HL-60 (cell line): Measurements from ENCODE around the gene COL4A2.
"Not testable (repeated sequence)": the region's sequence is repeated elsewhere in the genome, so short reads cannot be mapped to it uniquely, and the experiment has no call there.

Experiments used
- DNase-seq, 2 experiments: peaks; one replicate each; pipeline ENCODE4 v3.0.0-alpha.2; 2010 to 2020; ENCODE audit warnings: low read depth in 1 of 2, low spot score in 1 of 2
- H3K27ac ChIP-seq: fragments of 250-450 bp; sonication (Bioruptor Pico); replicated peaks from 2 replicates; pipeline ENCODE4 v1.5.1; 2020; ENCODE audit warnings: mild to moderate bottlenecking, moderate library complexity
- H3K27me3 ChIP-seq: fragments of 250-450 bp; sonication (Bioruptor Pico); 2 replicates; pipeline ENCODE4 v1.5.1; 2021; ENCODE audit warnings: mild to moderate bottlenecking, moderate library complexity; ENCODE audit not compliant: insufficient read depth, poor library complexity, severe bottlenecking
- H3K4me3 ChIP-seq: replicated peaks from 2 replicates; pipeline ENCODE4 v1.5.1; 2011; ENCODE audit warnings: mild to moderate bottlenecking, control low read depth, low read length; ENCODE audit not compliant: insufficient read depth
- GABPA ChIP-seq: IDR thresholded peaks from 2 replicates; pipeline ENCODE4 v1.6.1; 2012; ENCODE audit warnings: low read depth
- POLR2AphosphoS5 ChIP-seq: IDR thresholded peaks from 2 replicates; pipeline ENCODE4 v1.6.1; 2012; ENCODE audit warnings: low read depth
- SPI1 ChIP-seq: IDR thresholded peaks from 2 replicates; pipeline ENCODE4 v1.6.1; 2012; ENCODE audit warnings: low read depth, mild to moderate bottlenecking, borderline replicate concordance
- TF ChIP-seq, protein P1 (sequence below): IDR thresholded peaks from 2 replicates; pipeline ENCODE4 v1.6.1; 2012; ENCODE audit warnings: low read depth; ENCODE audit not compliant: insufficient replicate concordance
- TF ChIP-seq, protein P2 (sequence below): IDR thresholded peaks from one replicate; pipeline ENCODE4 v1.5.1; 2011; ENCODE audit warnings: low read length, control low read depth, inconsistent platforms; ENCODE audit not compliant: insufficient read depth

Gene COL4A2

DNA sequence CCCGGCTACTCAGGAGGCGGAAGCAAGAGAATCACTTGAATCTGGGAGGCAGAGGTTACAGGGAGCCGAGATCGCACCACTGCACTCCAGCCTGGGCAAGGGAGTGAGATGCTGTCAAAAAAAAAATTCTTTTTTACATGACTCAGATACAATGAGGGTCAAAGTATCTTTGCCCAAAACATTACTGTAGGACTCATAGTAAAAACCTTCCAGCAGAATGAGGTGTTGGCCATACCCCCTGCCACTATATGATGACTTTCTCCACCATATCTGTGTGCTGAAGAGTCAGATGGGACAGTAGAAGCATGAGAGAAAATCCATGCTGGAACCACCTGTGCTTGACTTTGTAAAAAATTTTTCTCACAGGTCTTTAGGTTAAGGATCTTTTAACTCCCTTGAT is 86.7 kb downstream of the COL4A2 start:
- DNase-seq = no peak
- no peak overlapping the region for H3K4me3 ChIP-seq
- no peak overlapping the region for H3K27ac ChIP-seq
- peaks cover 10% of the 10 kb centered on the region for H3K27me3 ChIP-seq
- no peak for TF ChIP-seq POLR2AphosphoS5
- no peak for TF ChIP-seq SPI1
- TF ChIP-seq, protein P1, sequence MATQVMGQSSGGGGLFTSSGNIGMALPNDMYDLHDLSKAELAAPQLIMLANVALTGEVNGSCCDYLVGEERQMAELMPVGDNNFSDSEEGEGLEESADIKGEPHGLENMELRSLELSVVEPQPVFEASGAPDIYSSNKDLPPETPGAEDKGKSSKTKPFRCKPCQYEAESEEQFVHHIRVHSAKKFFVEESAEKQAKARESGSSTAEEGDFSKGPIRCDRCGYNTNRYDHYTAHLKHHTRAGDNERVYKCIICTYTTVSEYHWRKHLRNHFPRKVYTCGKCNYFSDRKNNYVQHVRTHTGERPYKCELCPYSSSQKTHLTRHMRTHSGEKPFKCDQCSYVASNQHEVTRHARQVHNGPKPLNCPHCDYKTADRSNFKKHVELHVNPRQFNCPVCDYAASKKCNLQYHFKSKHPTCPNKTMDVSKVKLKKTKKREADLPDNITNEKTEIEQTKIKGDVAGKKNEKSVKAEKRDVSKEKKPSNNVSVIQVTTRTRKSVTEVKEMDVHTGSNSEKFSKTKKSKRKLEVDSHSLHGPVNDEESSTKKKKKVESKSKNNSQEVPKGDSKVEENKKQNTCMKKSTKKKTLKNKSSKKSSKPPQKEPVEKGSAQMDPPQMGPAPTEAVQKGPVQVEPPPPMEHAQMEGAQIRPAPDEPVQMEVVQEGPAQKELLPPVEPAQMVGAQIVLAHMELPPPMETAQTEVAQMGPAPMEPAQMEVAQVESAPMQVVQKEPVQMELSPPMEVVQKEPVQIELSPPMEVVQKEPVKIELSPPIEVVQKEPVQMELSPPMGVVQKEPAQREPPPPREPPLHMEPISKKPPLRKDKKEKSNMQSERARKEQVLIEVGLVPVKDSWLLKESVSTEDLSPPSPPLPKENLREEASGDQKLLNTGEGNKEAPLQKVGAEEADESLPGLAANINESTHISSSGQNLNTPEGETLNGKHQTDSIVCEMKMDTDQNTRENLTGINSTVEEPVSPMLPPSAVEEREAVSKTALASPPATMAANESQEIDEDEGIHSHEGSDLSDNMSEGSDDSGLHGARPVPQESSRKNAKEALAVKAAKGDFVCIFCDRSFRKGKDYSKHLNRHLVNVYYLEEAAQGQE = no peak
- TF ChIP-seq, protein P2, sequence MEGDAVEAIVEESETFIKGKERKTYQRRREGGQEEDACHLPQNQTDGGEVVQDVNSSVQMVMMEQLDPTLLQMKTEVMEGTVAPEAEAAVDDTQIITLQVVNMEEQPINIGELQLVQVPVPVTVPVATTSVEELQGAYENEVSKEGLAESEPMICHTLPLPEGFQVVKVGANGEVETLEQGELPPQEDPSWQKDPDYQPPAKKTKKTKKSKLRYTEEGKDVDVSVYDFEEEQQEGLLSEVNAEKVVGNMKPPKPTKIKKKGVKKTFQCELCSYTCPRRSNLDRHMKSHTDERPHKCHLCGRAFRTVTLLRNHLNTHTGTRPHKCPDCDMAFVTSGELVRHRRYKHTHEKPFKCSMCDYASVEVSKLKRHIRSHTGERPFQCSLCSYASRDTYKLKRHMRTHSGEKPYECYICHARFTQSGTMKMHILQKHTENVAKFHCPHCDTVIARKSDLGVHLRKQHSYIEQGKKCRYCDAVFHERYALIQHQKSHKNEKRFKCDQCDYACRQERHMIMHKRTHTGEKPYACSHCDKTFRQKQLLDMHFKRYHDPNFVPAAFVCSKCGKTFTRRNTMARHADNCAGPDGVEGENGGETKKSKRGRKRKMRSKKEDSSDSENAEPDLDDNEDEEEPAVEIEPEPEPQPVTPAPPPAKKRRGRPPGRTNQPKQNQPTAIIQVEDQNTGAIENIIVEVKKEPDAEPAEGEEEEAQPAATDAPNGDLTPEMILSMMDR = no peak
- no peak for TF ChIP-seq GABPA

DNA sequence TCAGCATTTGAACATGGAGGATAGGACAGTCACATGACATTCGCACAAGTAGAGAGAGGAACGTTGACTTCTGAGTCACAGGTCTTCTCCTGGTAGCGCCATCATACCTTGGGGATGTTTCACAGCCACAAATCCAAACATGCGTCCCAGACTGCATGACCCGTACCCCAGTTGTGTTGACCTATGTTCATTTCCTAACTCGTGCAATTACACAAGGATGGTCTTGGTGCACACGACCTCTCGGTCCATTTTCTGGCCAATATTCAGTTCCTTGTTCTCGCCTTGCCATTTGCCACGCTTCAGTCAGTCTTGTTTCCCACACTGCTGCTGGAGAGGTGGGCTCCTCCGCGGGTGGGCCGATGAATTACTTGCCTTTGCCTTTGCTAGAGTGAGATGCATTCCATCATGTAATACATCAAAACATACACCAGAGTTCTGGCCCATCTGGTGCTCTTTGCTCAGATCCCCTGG is 87.3 kb downstream of the COL4A2 start:
- H3K4me3 ChIP-seq = no peak overlapping the region
- TF ChIP-seq, protein P2 = no peak
- TF ChIP-seq SPI1 (no peak), POLR2AphosphoS5 (no peak), GABPA (no peak)
- TF ChIP-seq, protein P1 = no peak
- H3K27ac ChIP-seq = no peak overlapping the region
- peaks cover 16% of the 10 kb centered on the region for H3K27me3 ChIP-seq
- DNase-seq = no peak

DNA sequence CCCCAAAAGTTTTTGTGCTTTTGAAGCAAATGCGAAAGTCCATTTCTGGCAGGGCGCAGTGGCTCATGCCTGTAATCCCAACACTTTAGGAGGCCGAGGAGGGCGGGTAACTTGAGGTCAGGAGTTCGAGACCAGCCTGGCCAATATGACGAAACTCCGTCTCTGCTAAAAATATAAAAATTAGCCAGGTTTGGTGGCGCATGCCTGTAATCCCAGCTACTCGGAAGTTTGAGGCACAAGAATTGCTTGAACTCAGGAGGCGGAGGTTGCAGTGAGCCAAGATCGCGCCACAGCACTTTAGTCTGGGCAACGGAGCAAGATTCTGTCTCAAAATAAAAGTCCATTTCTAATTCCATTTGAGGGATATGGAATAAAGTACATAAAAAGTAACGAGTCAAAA is 88.5 kb downstream of the COL4A2 start:
- peaks cover 25% of the 10 kb centered on the region for H3K27me3 ChIP-seq
- not testable (repeated sequence) for H3K4me3 ChIP-seq, H3K27ac ChIP-seq, DNase-seq

DNA sequence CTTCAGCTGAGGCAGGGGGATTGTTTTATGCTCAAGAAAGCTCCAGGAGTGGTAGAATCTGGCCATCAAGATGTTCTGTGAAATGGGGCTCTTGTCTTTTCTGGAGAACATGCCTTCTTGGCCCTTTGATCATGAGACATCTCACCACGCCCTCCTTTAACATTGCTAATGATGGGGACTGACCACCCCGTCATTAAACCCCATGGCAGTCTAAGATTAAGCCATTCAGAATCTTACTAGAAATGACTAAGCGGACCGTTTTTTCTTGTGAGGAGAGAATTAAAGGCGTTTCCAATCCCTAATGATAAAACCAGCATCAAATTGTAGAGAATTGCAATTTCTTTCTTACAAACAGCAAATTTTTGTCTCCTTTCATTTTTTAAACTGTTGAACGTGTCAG is 89.4 kb downstream of the COL4A2 start:
- H3K27ac ChIP-seq = no peak overlapping the region
- H3K27me3 ChIP-seq = peaks cover 29% of the 10 kb centered on the region
- no peak overlapping the region for H3K4me3 ChIP-seq
- no peak for DNase-seq
- no peak for TF ChIP-seq GABPA

DNA sequence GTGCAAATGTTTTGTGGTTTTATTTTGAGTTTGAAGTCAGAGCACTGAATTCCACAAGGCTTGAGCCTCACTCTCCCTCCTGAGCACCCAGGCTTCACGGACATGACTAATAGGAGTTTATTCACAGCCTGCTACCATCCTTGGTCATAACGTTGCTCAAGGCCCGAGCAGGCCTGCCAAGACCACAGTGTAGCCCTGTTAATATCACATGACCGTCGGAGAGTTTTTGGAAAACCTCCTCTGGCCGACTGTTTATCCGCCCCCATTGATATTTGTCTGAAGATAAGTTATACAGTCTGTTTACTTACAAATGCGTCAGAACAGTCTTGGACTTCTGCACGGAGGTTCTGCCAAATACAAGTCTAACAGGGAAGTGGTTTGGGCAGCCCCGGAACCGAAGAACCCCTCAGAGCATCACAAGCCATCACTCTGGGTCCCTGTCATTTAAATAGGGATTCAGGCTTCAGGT is 89.9 kb downstream of the COL4A2 start:
- no peak overlapping the region for H3K4me3 ChIP-seq
- peaks cover 32% of the 10 kb centered on the region for H3K27me3 ChIP-seq
- no peak for DNase-seq
- TF ChIP-seq POLR2AphosphoS5 (no peak), SPI1 (no peak), GABPA (no peak)
- TF ChIP-seq, protein P2 = no peak
- TF ChIP-seq, protein P1 = no peak
- H3K27ac ChIP-seq = no peak overlapping the region
